GM18526 (cell line): ENCODE results near the gene WDR20.

Experiments used
- POLR2A ChIP-seq: IDR thresholded peaks from 3 replicates; pipeline ENCODE4 v1.6.1; 2011; ENCODE audit not compliant: insufficient read length; ENCODE audit errors: extremely low read depth

WDR20 gene

DNA sequence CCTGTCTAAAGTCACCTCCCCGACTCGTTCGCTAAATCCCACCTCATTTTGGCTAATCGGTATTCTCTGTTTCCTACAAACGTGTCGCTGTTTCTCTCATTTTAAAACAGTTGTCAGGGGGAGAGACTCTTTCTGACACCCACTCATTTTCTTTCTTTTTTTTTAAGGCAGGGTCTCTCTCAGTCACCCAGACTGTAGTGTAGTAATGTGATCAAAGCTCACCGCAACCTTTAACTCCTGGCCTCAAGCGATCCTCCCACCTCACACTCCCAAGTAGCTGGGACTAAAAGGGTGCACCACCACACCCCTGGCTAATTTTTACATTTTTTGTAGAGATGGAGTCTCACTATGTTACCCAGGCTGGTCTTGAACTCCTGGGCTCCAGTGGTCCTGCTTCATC is 19.1 kb downstream of the WDR20 start:
- TF ChIP-seq POLR2A = no peak

DNA sequence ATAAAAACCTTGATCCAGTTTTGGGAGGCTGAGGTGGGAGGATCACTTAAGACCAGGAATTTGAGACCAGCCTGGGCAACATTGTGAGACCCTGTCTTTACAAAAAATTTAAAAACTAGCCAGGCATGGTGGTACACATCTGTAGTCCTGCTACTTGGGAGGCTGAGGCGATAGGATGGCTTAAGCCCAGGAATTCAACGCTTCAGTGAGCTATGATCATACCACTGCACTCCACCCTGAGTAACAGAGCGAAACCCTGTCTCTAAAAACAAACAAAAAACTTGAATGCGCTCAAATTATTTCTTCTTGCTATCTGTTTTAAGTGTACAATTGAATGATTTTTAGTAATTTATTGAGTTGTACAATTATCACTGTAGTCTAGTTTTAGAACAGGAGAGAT is 20.1 kb downstream of the WDR20 start:
- TF ChIP-seq POLR2A = no peak

DNA sequence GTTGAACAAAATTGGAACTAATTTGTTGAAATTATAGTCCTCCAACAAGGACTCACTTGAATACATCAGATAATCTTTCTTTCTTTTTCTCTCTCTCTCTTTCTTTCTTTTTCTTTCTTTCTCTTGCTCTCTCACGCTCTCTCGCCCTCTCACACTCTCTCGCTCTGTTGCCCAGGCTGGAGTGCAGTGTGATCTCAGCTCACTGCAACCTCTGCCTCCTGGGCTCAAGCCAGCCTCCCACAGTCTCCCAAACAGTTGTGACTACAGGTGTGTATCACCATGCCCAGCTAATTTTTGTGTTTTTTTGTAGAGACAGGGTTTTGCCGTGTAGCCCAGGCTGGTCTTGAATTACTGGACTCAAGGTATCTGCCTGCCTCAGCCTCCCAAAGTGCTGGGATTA is 22.8 kb downstream of the WDR20 start:
- no peak for TF ChIP-seq POLR2A

DNA sequence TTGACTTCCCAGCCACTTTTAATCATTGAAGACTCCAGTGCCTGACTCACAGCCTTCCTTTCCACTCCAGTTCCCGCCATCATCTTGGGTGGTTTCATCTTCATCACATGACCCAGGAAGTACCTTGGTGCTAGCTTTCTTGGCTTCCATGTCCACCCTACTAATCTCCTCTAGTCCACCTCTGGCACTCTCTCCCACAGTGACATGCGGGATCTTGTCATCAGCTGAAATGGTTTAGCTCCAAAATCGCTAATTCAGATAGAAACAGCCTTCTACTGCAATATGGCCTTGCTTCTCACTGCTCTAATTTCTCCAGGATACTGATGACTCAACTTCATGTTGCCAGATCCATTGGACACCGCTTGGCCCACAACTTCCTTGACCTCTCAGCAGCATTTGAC is 24.5 kb downstream of the WDR20 start:
- TF ChIP-seq POLR2A = no peak

DNA sequence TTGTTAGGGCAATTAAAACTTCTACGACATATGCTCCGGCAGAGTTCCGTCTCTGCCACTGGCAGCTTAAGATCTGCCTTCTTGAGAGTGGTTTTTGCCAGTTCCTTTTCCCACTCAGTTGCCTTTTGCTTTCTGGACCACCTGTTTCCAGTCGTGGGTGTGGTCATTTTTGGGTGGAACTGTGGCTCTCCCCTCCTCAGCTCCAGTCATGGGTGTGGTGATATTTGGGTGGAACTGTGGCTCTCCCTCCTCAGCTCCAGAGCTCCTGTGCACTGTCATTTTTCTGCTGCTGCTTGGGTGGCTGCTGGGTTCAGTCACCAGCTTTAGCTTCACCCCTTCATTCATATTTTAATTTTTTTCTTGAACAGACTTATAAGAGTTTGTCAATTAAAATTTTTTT is 25.3 kb downstream of the WDR20 start:
- no peak for TF ChIP-seq POLR2A

DNA sequence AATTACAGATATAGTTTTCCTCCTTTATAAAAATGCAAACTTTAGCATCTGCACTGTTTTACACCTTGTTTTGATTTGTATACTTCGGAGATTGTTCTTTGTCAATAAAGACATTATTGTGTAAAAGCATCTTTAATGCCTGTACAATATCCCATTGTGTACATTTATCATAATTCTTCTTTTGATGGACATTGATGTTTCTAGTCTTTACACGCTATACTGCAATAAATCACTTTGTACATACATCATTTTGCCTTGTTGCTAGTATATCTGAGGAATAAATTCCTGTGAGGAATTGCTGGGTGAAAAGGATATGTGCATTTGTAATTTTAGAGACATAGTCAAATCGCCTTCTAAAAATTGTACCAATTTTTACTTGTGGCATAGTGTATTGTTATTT is 30.4 kb downstream of the WDR20 start:
- no peak for TF ChIP-seq POLR2A

DNA sequence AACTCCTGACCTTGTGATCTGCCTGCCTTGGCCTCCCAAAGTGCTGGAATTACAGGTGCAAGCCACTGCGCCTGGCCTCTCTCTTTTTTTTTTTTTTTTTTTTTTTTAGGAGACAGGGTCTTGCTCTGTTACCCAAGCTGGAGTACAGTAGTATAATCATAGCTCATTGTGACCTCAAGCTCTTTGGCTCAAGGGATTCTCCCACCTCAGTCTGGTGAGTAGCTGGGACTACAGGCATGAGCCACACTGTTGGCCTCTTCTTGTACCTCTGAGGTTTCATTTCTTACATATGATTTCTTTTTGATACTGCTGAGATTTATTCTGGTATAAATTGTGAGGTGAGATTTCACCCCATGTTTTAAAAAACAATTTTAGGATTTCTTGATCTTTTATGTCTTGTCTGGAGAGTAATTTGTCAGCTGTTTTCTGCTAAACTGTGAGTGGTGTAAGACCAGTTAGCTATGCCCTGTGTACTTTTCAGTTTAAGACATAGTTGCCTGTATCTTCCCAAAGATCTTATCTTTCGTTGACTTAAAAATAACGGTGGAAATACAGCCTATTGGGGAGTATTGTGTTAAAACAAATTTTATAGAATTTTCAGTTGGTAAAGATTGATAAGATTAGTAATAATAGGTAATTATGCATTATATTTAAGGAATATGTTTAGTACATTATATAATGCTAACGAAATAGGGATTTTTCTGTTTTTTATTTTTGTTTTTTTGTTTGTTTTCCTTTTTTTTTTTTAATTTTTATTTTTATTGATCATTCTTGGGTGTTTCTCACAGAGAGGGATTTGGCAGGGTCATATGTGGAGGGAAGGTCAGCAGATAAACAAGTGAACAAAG is 31.7 kb downstream of the WDR20 start:
- TF ChIP-seq POLR2A = no peak

DNA sequence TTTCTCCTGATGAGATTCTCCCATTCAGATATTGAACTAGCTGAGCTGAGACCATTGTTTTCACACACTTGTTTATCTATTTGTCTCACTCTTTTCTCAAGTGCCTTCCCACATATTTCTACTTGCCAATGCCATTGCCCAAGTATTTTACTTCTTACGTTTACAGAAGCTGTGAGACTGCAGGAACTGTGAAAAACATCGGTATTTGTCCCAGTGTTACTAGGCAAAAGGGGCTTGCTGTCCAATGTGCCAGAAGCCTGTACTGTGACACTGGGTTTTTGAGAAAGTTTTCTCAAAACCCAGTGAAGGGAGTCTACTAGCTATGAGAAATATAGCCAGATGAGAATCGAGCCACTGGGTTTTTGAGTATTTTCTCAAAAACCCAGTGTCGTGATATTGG is 37.5 kb downstream of the WDR20 start:
- TF ChIP-seq POLR2A = no peak

DNA sequence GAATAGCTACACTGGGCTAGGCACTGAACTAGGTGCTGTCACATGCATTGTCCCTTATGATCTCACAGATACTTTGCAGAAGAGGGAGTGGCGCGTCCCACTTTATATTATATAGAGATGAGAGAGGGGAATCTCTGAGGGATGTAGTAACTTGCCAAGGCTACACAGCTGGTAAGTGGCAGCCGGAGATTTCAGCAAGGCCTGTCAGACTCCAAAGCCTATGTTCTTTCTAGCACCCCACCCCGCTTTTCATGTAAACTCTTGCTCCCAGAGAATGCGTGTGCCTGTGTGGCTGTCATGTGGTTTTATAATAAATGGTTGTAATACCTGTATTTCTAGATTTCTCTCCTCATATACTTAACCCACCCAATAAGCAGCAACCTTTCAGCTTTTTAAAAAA is 39.1 kb downstream of the WDR20 start:
- no peak for TF ChIP-seq POLR2A

DNA sequence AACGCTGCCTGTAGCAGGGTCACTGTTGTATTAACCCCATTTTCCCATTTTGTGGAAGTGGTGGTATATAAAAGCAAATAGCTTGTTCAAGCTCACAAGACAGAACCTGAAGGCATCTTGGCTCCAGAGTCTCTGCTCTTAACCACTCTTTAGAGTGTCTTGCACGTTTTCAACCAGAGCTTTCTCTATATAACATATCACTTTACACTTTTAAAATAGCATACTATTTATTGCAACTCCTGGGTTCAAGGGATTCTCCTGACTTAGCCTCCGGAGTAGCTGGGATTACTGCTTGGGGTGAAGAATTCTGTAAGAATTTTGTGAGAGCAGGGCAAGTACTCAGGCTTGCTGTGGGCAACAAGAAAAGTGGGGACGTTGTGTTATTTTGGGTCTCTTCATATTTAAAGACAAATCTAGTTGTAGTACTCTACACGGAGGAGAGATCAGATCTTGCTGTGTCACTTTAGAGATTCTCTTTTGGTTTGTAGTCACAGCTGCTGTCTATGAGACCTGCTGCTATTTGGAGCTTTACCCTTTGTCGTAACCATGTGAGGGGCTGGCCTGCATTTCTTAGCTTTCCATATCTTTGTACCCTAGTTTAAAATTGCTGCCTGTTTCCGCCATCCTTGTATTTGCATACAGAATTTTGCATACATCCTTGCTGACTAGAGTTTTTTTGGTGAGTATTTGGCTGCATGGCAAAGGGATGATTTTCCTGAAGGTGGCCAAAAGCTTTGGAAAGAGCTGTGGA is 40.7 kb downstream of the WDR20 start:
- no peak for TF ChIP-seq POLR2A

DNA sequence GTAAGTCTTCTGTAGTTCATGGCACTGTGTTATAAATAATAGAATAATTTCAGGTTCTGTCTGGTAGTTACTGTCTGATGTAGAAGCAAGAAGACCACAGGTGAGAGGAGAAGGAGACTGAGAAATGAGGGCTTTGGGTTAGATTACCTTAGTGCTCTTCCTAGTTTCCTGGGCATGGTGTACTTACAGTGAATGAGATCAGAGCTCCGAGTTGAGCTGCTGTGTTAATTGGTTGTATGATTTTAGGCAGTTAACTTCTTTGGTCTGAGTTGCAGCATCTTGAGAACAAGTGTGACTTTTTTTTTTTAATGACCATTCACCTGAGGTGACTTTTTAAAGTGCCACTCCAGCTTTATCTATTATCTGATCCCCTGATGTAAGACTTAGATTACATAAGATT is 41.5 kb downstream of the WDR20 start:
- TF ChIP-seq POLR2A = no peak

DNA sequence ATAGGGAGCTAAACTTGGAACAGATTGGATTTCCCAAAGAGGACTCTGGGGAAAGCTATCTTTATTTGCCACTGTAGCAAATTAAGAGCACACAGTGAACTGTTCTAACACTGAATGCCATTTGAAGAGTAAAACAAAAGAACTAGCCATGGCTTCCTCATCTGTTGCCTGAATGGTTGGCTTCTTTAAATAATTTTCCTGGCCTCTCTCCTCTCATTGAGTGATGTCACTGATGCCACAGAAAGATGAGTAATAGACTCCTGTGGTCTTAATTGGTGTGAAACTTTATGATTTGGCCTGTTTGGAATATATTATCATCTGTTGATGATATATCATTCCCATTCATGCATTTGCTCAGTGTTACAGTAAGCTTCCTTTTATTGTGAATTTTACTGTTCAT is 42.5 kb downstream of the WDR20 start:
- TF ChIP-seq POLR2A = no peak

DNA sequence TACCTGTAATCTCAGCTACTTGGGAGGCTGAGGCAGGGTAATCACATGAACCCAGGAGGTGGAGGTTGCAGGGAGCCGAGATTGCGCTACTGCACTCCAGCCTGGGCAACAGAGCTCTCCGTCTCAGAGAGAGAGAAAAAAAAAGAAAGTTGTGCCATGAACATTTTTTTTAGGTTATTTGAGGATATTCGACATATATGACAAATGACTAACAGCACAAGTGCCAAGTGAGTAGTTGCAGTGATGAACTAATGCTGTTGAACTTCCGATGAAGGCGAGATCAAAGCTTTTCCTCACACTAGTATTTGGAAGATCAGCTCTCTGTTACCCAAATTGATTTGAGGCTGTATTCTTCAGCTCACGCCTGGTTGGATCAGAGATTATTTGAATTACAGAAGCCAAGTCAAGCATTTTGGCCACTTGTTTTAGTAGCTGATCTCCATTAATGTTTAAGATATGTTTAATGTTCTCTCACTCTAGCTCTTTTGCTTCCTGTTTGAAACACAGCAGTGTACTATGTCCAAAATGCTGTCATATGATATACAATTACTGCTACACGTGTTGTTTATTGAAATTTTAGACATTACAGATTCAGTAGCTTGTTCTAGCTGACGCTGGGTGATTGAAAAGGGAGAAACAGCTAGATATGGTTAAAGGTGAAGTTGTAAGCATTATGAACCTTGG is 43.4 kb downstream of the WDR20 start:
- no peak for TF ChIP-seq POLR2A

DNA sequence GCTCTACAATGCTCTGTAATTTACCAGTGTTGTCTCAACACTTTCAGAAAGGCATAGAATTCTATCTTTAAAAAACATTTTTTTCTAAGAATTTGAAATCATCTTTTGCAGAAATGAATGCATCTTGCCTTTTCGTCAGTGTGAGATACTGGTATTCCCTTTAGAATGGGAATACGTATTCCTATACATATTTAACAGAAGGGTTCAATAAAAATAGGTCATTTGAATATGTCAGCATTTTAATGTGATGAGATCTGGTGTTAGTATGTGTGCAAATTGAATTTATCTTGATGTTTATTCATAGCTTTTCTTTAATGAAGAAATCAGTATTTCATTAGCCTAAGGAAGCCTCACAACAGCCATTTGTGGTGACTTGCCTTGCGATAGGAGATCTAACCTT is 44.2 kb downstream of the WDR20 start:
- no peak for TF ChIP-seq POLR2A

DNA sequence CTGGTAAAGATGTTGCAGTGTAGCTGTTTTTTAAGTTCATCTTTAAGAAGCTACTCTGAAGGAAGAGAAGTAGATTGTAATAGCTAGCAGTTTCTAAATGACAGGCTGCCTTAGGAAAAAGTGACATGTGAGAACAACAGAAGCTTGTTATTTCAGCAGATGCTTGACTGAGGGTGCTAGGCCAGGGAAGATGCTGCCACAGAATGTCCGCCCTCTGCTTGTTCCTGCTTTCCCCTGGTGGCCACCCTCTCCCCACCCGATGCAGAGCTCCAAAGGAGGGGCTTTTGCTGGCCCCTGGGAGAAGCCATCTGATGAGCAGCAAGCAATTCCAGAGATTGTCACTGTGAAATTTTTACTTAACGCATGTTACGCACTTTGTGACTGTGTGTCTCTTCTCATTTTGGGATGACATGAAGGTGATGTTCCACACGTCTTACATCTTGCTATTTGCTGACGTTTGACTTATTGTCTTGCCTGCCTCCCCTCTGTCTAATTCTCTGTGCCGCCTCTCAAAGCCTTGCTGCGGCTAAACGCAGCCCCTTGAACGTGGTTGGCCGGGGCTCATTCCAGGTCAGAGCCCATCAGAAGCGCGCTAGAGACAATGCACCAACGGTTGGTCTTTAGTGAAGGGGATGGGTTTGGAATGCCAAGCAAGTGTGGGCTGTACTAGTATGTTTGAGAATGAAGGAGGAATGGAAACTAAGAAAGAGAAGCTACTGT is 44.8 kb downstream of the WDR20 start:
- no peak for TF ChIP-seq POLR2A
